Uterus (tissue), 4 donors: ENCODE measurements around the gene OPCML. TPM values are rescaled to one million over a fixed set of nuclear protein-coding genes. Genes with fewer than 3 reads are reported as not detected.
"Not testable (repeated sequence)": the region's sequence is repeated elsewhere in the genome, so short reads cannot be mapped to it uniquely, and the experiment has no call there.

Source experiments
- DNase-seq, 2 donors: peaks; one replicate each; pipeline ENCODE4 v3.0.0-alpha.2; 2019 to 2020
- H3K27ac ChIP-seq, 2 donors: fragments of 200-600 bp; sonication (generic); 1 replicate in 1 of 2; 2 replicates in 1 of 2; pipeline ENCODE4 v1.5.1; 2016 to 2018
- H3K27me3 ChIP-seq, 2 donors: fragments of 200-600 bp; sonication (generic); one replicate each; pipeline ENCODE4 v1.5.1; 2018 to 2019; ENCODE audit warnings: control low read depth in 1 of 2
- H3K36me3 ChIP-seq, 2 donors: fragments of 200-600 bp; sonication (generic); one replicate each; pipeline ENCODE4 v1.5.1; 2019; ENCODE audit warnings: control low read depth in 1 of 2
- H3K4me1 ChIP-seq, 2 donors: fragments of 200-600 bp; sonication (generic); one replicate each; pipeline ENCODE4 v1.5.1; 2018 to 2019; ENCODE audit warnings: control low read depth in 1 of 2
- H3K4me3 ChIP-seq, 2 donors: fragments of 200-600 bp; sonication (generic); 1 replicate in 1 of 2; 2 replicates in 1 of 2; pipeline ENCODE4 v1.5.1; 2018 to 2019; ENCODE audit warnings: mild to moderate bottlenecking in 1 of 2
- H3K9me3 ChIP-seq, 2 donors: fragments of 200-600 bp; sonication (generic); one replicate each; pipeline ENCODE4 v1.5.1; 2019; ENCODE audit warnings: control low read depth in 1 of 2
- CTCF ChIP-seq, 4 experiments: fragments of 200-600 bp in 2 of 4; fragments of 450-650 bp in 2 of 4; sonication (generic) in 2 of 4; IDR thresholded peaks; one replicate each; pipeline ENCODE4 v1.5.1; 2016 to 2019; ENCODE audit warnings: antibody characterized with exemption in 4 of 4, mild to moderate bottlenecking in 2 of 4, moderate library complexity in 1 of 4
- POLR2A ChIP-seq, 2 donors: fragments of 450-650 bp; IDR thresholded peaks; one replicate each; pipeline ENCODE4 v1.6.1; 2016; ENCODE audit warnings: antibody characterized with exemption in 2 of 2, mild to moderate bottlenecking in 1 of 2, moderate library complexity in 1 of 2
- intact Hi-C: fragments of 100-400 bp; cut with DNase I; formaldehyde crosslinking; loops from one replicate; pipeline ENCODE4 v1.15.1; 2023; ENCODE audit warnings: low total_unique reads
- small RNA-seq: library from RNA; depleted of rRNA; stranded (forward); fragments of <200 nt; gene quantifications from one replicate; pipeline ENCODE3, GENCODE V24; 2016
- total RNA-seq, 4 donors: library from RNA; depleted of rRNA in 3 of 4; stranded (reverse); fragments of >200 nt in 3 of 4; gene quantifications; one replicate each; pipeline versions ENCODE4 v1.1.0 to v1.2.4, GENCODE V29; 2014 to 2023
- donor health status: DM: yes; HTN: yes; CAD: no.

Gene OPCML
- total RNA-seq, 4 donors from 2014 or later: under 0.01 to 3.9 (median 1.7) TPM

- Histone ChIP-seq H3K27ac (no peak overlapping the region), H3K4me1 (no peaks in the 10 kb centered on the region), H3K9me3 (no peaks in the 10 kb centered on the region), H3K4me3 (no peak overlapping the region), H3K36me3 (no peaks in the 10 kb centered on the region), H3K27me3 (no peaks in the 10 kb centered on the region)
- TF ChIP-seq POLR2A (IDR thresholded peaks at IDR 0.05) (no peak), CTCF (IDR thresholded peaks at IDR 0.05) (no peak)
- intact Hi-C loops: no loop called here
- DNase-seq: no peak
Measured at GRCh38 chr11:132379540-132379939, 1152.8 kb downstream of the OPCML start.

GRCh38 chr11:132373405-132374143 lies 1158.7 kb downstream of the OPCML start:
- Histone ChIP-seq H3K27me3 (no peaks in the 10 kb centered on the region), H3K36me3 (no peaks in the 10 kb centered on the region), H3K9me3 (no peaks in the 10 kb centered on the region), H3K4me1 (no peaks in the 10 kb centered on the region), H3K4me3 (no peak overlapping the region), H3K27ac (no peak overlapping the region)
- intact Hi-C loops: no loop called here
- TF ChIP-seq POLR2A (IDR thresholded peaks at IDR 0.05): no peak
- no peak for TF ChIP-seq CTCF (IDR thresholded peaks at IDR 0.05)
- DNase-seq: no peak

- H3K4me3 ChIP-seq, intact Hi-C loops, H3K4me1 ChIP-seq, H3K9me3 ChIP-seq, H3K27ac ChIP-seq, H3K36me3 ChIP-seq, H3K27me3 ChIP-seq, DNase-seq: not testable (repeated sequence)
Measured at GRCh38 chr11:132370114-132370513, 1162.2 kb downstream of the OPCML start.

- Histone ChIP-seq H3K4me3 (no peak overlapping the region), H3K9me3 (no peaks in the 10 kb centered on the region), H3K36me3 (no peaks in the 10 kb centered on the region), H3K4me1 (no peaks in the 10 kb centered on the region), H3K27me3 (no peaks in the 10 kb centered on the region), H3K27ac (no peak overlapping the region)
- TF ChIP-seq CTCF (IDR thresholded peaks at IDR 0.05) (no peak), POLR2A (IDR thresholded peaks at IDR 0.05) (no peak)
- intact Hi-C loops: no loop called here
- DNase-seq: no peak
Measured at GRCh38 chr11:132367293-132367692, 1165.0 kb downstream of the OPCML start.

- Histone ChIP-seq H3K4me3 (no peak overlapping the region), H3K36me3 (no peaks in the 10 kb centered on the region), H3K9me3 (no peaks in the 10 kb centered on the region), H3K27ac (no peak overlapping the region), H3K27me3 (no peaks in the 10 kb centered on the region), H3K4me1 (no peaks in the 10 kb centered on the region)
- no peak for TF ChIP-seq POLR2A (IDR thresholded peaks at IDR 0.05)
- intact Hi-C loops: no loop called here
- no peak for DNase-seq
Measured at GRCh38 chr11:132365650-132366049, 1166.7 kb downstream of the OPCML start.

Small RNAs within 50 kb of the gene (small RNA-seq; reads per million reads assigned to genes)
- not detected for gene RF00026
